C4-2B (cell line): ENCODE measurements around the gene MCRS1.

Source experiments
- CTCF ChIP-seq: fragments of 450-650 bp; conservative IDR thresholded peaks from 2 replicates; pipeline ENCODE4 v1.5.1; 2017; ENCODE audit warnings: mild to moderate bottlenecking
- ZFX ChIP-seq: fragments of 450-650 bp; IDR thresholded peaks from 2 replicates; pipeline ENCODE4 v1.6.1; 2017

GRCh38 chr12:49518914-49519573 lies 48.9 kb downstream of the MCRS1 start:
- TF ChIP-seq CTCF (no peak), ZFX (no peak)
